Germinal center (tissue), 1 donor: ENCODE data around the gene BIRC2.

ENCODE experiments used
- DNase-seq: peaks from one replicate; pipeline ENCODE4 v3.0.0; 2012; ENCODE audit warnings: mixed read lengths, low spot score

The BIRC2 gene

DNA sequence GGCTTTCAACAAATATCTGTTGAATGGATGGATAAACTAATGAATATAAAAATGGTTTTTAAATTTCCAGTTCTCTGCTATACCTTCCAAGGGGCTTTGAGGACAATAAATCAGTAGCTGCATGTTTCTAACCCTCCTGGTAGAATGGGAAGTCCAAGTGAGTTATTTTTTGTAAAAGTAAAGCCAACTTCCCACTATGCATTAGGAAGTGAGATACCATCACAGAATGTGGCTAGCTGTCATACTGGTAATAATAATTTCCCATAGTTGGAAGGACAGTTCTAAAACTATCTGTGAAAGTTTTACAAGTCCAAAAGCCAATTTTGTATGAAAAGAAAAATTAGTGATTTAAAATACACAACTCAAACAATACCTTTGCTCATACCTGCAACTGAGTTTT, 55.5 kb downstream of the BIRC2 start:
- no peak for DNase-seq

- no peak for DNase-seq
Observed at GRCh38 chr11:102405501-102405900, 58.5 kb downstream of the BIRC2 start.

- DNase-seq: no peak
Observed at GRCh38 chr11:102406099-102406498, 59.1 kb downstream of the BIRC2 start.

GRCh38 chr11:102407901-102408300, 60.9 kb downstream of the BIRC2 start:
- DNase-seq: no peak

DNA sequence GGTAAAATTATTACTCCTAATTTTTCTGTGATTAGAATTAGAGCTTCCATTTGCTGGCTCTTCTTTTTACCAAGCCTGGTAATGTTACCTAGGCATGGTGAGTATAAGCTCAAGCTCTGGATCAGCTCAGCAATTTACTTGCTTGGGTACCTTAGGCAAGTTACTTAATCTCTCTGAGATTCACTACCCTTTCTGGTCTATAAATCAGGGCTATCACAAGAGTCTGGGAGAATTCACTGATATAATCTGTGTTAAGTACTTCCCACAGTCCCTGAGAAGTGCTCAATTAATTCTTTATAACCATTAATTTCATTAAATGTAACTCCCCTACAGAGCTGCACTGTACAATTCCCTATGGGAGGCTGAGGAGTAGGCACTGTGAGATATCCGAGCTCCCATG, 61.3 kb downstream of the BIRC2 start:
- no peak for DNase-seq

DNA sequence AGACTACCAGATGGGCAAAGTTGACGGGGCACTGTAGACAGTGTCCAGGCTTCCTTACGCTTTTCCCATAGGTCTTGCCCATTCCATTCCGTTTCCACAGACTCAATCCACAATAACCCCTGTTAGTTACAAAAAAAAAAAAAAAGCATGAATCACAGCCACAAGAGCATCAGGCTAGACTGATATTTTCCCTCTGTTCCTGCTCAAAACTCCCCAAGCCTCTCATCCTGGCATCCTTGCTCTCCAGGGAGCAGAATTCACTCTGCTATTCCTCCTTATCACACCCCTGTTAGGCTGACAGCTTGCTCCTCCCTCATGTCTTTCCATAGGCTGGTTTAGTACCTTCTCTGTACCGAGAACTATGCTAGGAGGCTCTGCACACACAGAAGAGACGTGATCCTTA, 63.4 kb downstream of the BIRC2 start:
- DNase-seq: no peak

- no peak for DNase-seq
Observed at GRCh38 chr11:102411142-102411541, 64.1 kb downstream of the BIRC2 start.

GRCh38 chr11:102413497-102413896, 66.5 kb downstream of the BIRC2 start:
- no peak for DNase-seq

- DNase-seq: no peak
Observed at GRCh38 chr11:102414559-102414958, 67.5 kb downstream of the BIRC2 start.

DNA sequence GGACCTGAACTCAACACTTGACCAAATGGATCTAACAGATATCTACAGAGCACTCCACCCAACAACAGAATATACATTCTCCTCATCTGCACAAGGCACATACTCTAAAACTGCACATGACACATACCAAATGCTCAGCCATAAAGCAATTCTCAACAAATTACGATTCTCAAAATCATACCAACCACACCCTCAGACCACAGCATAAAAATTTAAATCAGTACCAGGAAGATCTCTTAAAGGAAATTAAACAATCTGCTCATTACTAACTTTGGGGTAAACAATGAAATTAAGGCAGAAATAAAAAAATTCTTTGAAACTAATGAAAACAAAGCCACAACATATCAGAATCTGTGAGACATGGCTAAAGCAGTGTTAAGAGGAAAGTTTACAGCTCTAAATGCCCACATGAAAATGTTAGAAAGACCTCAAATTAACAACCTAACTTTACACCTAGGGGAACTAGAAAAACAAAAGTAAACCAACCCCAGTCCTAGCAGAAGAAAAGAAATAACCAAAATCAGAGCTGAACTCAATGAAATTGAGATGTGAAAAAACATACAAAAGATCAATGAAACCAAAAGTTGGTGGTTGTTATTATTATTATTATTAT, 68.4 kb downstream of the BIRC2 start:
- no peak for DNase-seq

GRCh38 chr11:102416976-102417375, 70.0 kb downstream of the BIRC2 start:
- DNase-seq: no peak

GRCh38 chr11:102419181-102419580, 72.2 kb downstream of the BIRC2 start:
- no peak for DNase-seq

DNA sequence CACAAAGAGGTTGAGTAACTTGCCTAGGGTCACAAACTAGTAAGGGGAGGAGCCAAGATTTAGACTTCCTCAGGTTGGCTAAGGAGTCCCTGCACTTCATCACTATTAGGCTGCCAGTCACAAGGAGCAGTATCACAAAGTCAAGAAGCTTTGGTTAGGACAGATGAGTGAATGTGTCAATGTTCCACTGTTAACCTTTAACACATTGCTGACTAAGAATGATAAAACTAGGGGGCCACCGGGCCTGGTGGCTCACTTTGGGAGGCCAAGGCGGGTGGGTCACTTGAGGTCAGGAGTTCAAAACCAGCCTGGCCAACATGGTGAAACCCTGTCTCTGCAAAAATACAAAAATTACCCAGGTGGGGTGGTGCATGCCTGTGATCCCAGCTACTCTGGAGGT, 73.5 kb downstream of the BIRC2 start:
- DNase-seq: no peak

GRCh38 chr11:102421261-102421660, 74.2 kb downstream of the BIRC2 start:
- DNase-seq: no peak

- no peak for DNase-seq
Observed at GRCh38 chr11:102422817-102423712, 76.1 kb downstream of the BIRC2 start.

DNA sequence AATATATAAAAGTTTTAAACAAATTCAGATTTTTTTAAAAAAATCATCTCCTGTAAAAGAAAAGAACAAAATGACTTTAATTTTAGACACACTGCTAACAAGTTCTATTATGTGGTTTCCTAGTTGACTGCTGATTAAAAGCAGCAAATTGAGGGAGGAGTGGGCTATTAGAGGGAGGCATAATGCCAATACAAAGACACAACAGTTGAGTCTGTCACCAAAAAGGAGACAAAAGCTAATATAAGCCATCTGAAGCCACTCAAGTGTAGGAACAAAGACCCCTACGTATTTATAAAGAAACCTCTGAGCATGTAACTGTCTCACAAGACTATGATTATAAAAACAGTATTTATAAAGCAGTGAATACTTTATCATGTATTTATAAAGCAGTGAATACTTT, 76.9 kb downstream of the BIRC2 start:
- no peak for DNase-seq

- DNase-seq: no peak
Observed at GRCh38 chr11:102426000-102426399, 79.0 kb downstream of the BIRC2 start.

DNA sequence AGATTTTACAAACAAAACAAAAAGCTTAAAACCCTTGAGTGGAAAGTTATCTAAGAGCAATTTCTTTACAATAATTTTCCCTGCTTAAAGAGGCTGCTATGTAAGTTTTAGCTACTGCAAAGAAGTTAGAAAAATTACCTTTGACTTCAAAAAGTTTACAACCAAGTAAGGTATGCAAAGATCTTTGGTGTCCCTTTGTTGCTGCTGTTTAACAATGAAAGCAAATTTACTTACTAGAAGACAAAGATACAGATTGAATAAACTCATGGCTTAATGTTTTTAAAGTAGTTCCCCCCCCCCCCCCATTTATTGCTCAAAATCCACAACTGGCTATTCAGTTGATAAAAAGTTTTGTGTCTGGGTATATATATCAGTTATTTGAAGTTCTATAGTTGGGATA, 79.6 kb downstream of the BIRC2 start:
- no peak for DNase-seq

DNA sequence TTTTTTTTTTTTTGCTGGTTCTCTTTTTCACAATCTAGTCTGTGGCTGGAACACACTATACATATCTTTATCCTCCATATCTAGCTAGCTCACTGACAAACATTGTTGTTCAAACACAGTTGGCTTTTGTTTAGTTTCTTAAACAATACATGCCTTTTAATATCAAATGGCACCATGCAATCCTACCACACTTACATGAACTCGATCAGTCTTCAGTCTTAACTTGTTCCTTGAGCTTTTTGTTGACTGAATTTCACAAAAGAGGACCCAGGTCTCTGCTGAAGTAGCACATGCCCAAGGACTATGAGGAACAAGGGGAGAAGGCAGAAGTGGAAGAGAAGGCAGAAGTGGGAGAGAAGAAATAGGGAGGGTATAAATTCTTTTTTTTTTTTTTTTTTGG, 80.1 kb downstream of the BIRC2 start:
- no peak for DNase-seq
